ENCODE results near the gene ATP8A1. TPM values are rescaled to one million over a fixed set of nuclear protein-coding genes. Genes with fewer than 3 reads are reported as not detected.

ATP8A1 gene
- total RNA-seq, 4 donors from 2014 or later = 6.2 to 10.8 (median 7.1) TPM

GRCh38 chr4:42555828-42556227 is 101.1 kb downstream of the ATP8A1 start:
- no peak overlapping the region for H3K27ac ChIP-seq (replicated peaks in 1 of 4)
- intact Hi-C loops (cut with DNase I) = no loop called here
- TF ChIP-seq CTCF (IDR thresholded peaks at IDR 0.05) (no peak), EP300 (IDR thresholded peaks at IDR 0.05) (no peak), POLR2AphosphoS5 (IDR thresholded peaks at IDR 0.05) (no peak), POLR2A (IDR thresholded peaks at IDR 0.05; ENCODE audit: low read depth) (no peak)

GRCh38 chr4:42554072-42554471 is 102.8 kb downstream of the ATP8A1 start:
- Histone ChIP-seq H3K4me3 (no peak overlapping the region), H3K4me1 (peaks cover 0 to 4% (median 1%) of the 10 kb centered on the region in 4 donors), H3K9me3 (no peaks in the 10 kb centered on the region), H3K36me3 (peaks cover 0 to 15% (median 3%) of the 10 kb centered on the region in 4 donors), H3K27ac (replicated peaks in 1 of 4) (no peak overlapping the region), H3K27me3 (no peaks in the 10 kb centered on the region)
- intact Hi-C loops (cut with DNase I) = no loop called here
- 96% methylated on average over 3 of the region's 3 CpGs for WGBS
- TF ChIP-seq EP300 (IDR thresholded peaks at IDR 0.05) (no peak), POLR2A (IDR thresholded peaks at IDR 0.05; ENCODE audit: low read depth) (no peak), POLR2AphosphoS5 (IDR thresholded peaks at IDR 0.05) (no peak), CTCF (IDR thresholded peaks at IDR 0.05) (no peak)
- DNase-seq (ENCODE audit: extremely low spot score) = no peak

More at GRCh38 chr4:42555828-42556227, 101.1 kb downstream of the ATP8A1 start:
- no peak for DNase-seq (ENCODE audit: extremely low spot score)
- Histone ChIP-seq H3K27me3 (no peaks in the 10 kb centered on the region), H3K4me1 (peaks cover 0 to 4% (median 1%) of the 10 kb centered on the region in 4 donors), H3K36me3 (peaks cover 0 to 6% (median 3%) of the 10 kb centered on the region in 4 donors), H3K4me3 (no peak overlapping the region), H3K9me3 (no peaks in the 10 kb centered on the region)

- DNase-seq (ENCODE audit: extremely low spot score) = no peak
- no peak overlapping the region for H3K27ac ChIP-seq (replicated peaks in 1 of 4)
- no peaks in the 10 kb centered on the region for H3K4me1 ChIP-seq
- 90% methylated on average over 1 of the region's 1 CpG for WGBS
- H3K9me3 ChIP-seq = no peaks in the 10 kb centered on the region
- peaks cover 0 to 21% (median 9%) of the 10 kb centered on the region in 4 donors for H3K36me3 ChIP-seq
- intact Hi-C loops (cut with DNase I) = no loop called here
- H3K27me3 ChIP-seq = no peaks in the 10 kb centered on the region
- TF ChIP-seq EP300 (IDR thresholded peaks at IDR 0.05) (no peak), POLR2A (IDR thresholded peaks at IDR 0.05; ENCODE audit: low read depth) (no peak), CTCF (IDR thresholded peaks at IDR 0.05) (no peak), POLR2AphosphoS5 (IDR thresholded peaks at IDR 0.05) (no peak)
- H3K4me3 ChIP-seq = no peak overlapping the region
Measured at GRCh38 chr4:42549896-42550295, 107.0 kb downstream of the ATP8A1 start.

- Histone ChIP-seq H3K36me3 (peaks cover 0 to 21% (median 9%) of the 10 kb centered on the region in 4 donors), H3K27ac (replicated peaks in 1 of 4) (no peak overlapping the region), H3K9me3 (no peaks in the 10 kb centered on the region), H3K4me3 (no peak overlapping the region), H3K27me3 (no peaks in the 10 kb centered on the region), H3K4me1 (no peaks in the 10 kb centered on the region)
- intact Hi-C loops (cut with DNase I) = no loop called here
- whole genome bisulfite sequencing = 88% methylated on average over 3 of the region's 3 CpGs
- TF ChIP-seq POLR2A (IDR thresholded peaks at IDR 0.05; ENCODE audit: low read depth) (no peak), CTCF (IDR thresholded peaks at IDR 0.05) (no peak), EP300 (IDR thresholded peaks at IDR 0.05) (no peak), POLR2AphosphoS5 (IDR thresholded peaks at IDR 0.05) (no peak)
- DNase-seq (ENCODE audit: extremely low spot score) = no peak
Measured at GRCh38 chr4:42547805-42548204, 109.1 kb downstream of the ATP8A1 start.

GRCh38 chr4:42543762-42544161 is 113.1 kb downstream of the ATP8A1 start:
- peaks cover 0 to 12% (median 2%) of the 10 kb centered on the region in 4 donors for H3K36me3 ChIP-seq
- no peak overlapping the region for H3K27ac ChIP-seq (replicated peaks in 1 of 4)
- no peaks in the 10 kb centered on the region for H3K27me3 ChIP-seq
- TF ChIP-seq POLR2A (IDR thresholded peaks at IDR 0.05; ENCODE audit: low read depth) = no peak
- TF ChIP-seq POLR2AphosphoS5 (IDR thresholded peaks at IDR 0.05) = no peak
- no peak for TF ChIP-seq EP300 (IDR thresholded peaks at IDR 0.05)
- intact Hi-C loops (cut with DNase I) = no loop called here
- DNase-seq (ENCODE audit: extremely low spot score) = no peak
- H3K4me3 ChIP-seq = no peak overlapping the region
- no peaks in the 10 kb centered on the region for H3K4me1 ChIP-seq
- WGBS = 90% methylated on average over 2 of the region's 2 CpGs
- H3K9me3 ChIP-seq = no peaks in the 10 kb centered on the region

All from esophagus muscularis mucosa (tissue), 4 donors.